ENCODE data around the gene MAPKBP1. TPM values are rescaled to one million over a fixed set of nuclear protein-coding genes. Genes with fewer than 3 reads are reported as not detected.
A peak's percentile ranks its signal among the peaks of the same experiment; 100 is the strongest.

MAPKBP1 gene
- total and polyA plus RNA-seq, 12 donors = 3.4 to 27.2 (median 13.3) TPM

- Histone ChIP-seq H3K27ac (peak overlapping the region in 1 of 10 donors; percentile 65), H3K4me3 (no peak overlapping the region), H3K36me3 (no peaks in the 10 kb centered on the region), H3K4me1 (peaks cover 16 to 50% (median 41%) of the 10 kb centered on the region in 9 donors), H3K9me3 (no peaks in the 10 kb centered on the region), H3K27me3 (no peaks in the 10 kb centered on the region)
- no peak for ATAC-seq
- DNase-seq = no peak
- intact Hi-C loops (cut with DNase I) = loop anchor here in 1 of 10 donors (10.0 kb wide), 1 partner anchor 185 kb away; the partner anchor contains the start of gene EHD4
- no peak for TF ChIP-seq CTCF (IDR thresholded peaks at IDR 0.05)
Observed at GRCh38 chr15:41789662-41790061, 15.4 kb downstream of the MAPKBP1 start.

GRCh38 chr15:41790169-41790568, 15.9 kb downstream of the MAPKBP1 start:
- WGBS, 2 donors = 90 to 91% methylated on average over 3 of the region's 3 CpGs

GRCh38 chr15:41790756-41791546, 16.7 kb downstream of the MAPKBP1 start:
- Histone ChIP-seq H3K4me3 (no peak overlapping the region), H3K4me1 (peaks cover 17 to 58% (median 43%) of the 10 kb centered on the region in 9 donors), H3K9me3 (no peaks in the 10 kb centered on the region), H3K36me3 (no peaks in the 10 kb centered on the region), H3K27me3 (no peaks in the 10 kb centered on the region), H3K27ac (peak overlapping the region in 9 of 10 donors; percentile 15 to 65 (median 33))
- 35 to 37% methylated on average over 5 of the region's 5 CpGs for WGBS, 2 donors
- intact Hi-C loops (cut with DNase I) = loop anchor here in 1 of 10 donors (10.0 kb wide), 1 partner anchor 184 kb away; the partner anchor contains the start of gene EHD4
- ATAC-seq (peak; percentile 45 to 82 (median 65)), DNase-seq (peak in 1 of 2 donors; percentile 29)
- no peak for TF ChIP-seq CTCF (IDR thresholded peaks at IDR 0.05)

More at GRCh38 chr15:41790169-41790568, 15.9 kb downstream of the MAPKBP1 start:
- H3K27ac ChIP-seq = peak overlapping the region in 5 of 10 donors; percentile 15 to 65 (median 31)
- ATAC-seq (peak in 1 of 8 donors; percentile 58), DNase-seq (no peak)
- intact Hi-C loops (cut with DNase I) = loop anchor here in 1 of 10 donors (10.0 kb wide), 1 partner anchor 185 kb away; the partner anchor contains the start of gene EHD4
- H3K36me3 ChIP-seq = no peaks in the 10 kb centered on the region
- no peaks in the 10 kb centered on the region for H3K27me3 ChIP-seq
- no peak overlapping the region for H3K4me3 ChIP-seq
- peaks cover 16 to 50% (median 41%) of the 10 kb centered on the region in 9 donors for H3K4me1 ChIP-seq
- H3K9me3 ChIP-seq = no peaks in the 10 kb centered on the region
- no peak for TF ChIP-seq CTCF (IDR thresholded peaks at IDR 0.05)

- WGBS, 2 donors = 77 to 78% methylated on average over 4 of the region's 4 CpGs
- peak in 2 of 8 donors; percentile 16 to 45 for ATAC-seq
- Histone ChIP-seq H3K4me1 (peaks cover 18 to 64% (median 49%) of the 10 kb centered on the region in 9 donors), H3K36me3 (no peaks in the 10 kb centered on the region), H3K4me3 (no peak overlapping the region), H3K27ac (peak overlapping the region in 9 of 10 donors; percentile 15 to 65 (median 33)), H3K9me3 (no peaks in the 10 kb centered on the region), H3K27me3 (no peaks in the 10 kb centered on the region)
- intact Hi-C loops (cut with DNase I) = loop anchor here in 1 of 10 donors (10.0 kb wide), 1 partner anchor 183 kb away; the partner anchor contains the start of gene EHD4
- no peak for TF ChIP-seq CTCF (IDR thresholded peaks at IDR 0.05)
- DNase-seq = no peak
Observed at GRCh38 chr15:41791547-41791937, 17.3 kb downstream of the MAPKBP1 start.

Measured in heart right ventricle (tissue), 16 donors.